HG03439 (cell line): ENCODE measurements around the gene CAMK4.

Experiments
- ATAC-seq: cut with Tn5 transposase; IDR thresholded peaks from one replicate; pipeline ENCODE4 v1.9.1; 2021; ENCODE audit warnings: mild to moderate bottlenecking, moderate library complexity; ENCODE audit not compliant: unreplicated experiment

Gene CAMK4

GRCh38 chr5:111229221-111229835, 5.1 kb downstream of the CAMK4 start:
- no peak for ATAC-seq

- peak; percentile 42 for ATAC-seq
These were observed 6.0 kb downstream of the CAMK4 start for GRCh38 chr5:111229871-111230810.

GRCh38 chr5:111231119-111231518, 6.9 kb downstream of the CAMK4 start:
- ATAC-seq, result no peak

GRCh38 chr5:111232311-111233051, 8.3 kb downstream of the CAMK4 start:
- no peak for ATAC-seq

GRCh38 chr5:111233052-111233374, 8.8 kb downstream of the CAMK4 start:
- no peak for ATAC-seq

GRCh38 chr5:111234125-111234524, 9.9 kb downstream of the CAMK4 start:
- no peak for ATAC-seq

- no peak for ATAC-seq
These were observed 11.5 kb downstream of the CAMK4 start for GRCh38 chr5:111235635-111236034.

GRCh38 chr5:111236348-111236747, 12.2 kb downstream of the CAMK4 start:
- no peak for ATAC-seq

- ATAC-seq, result no peak
These were observed 12.8 kb downstream of the CAMK4 start for GRCh38 chr5:111236995-111237394.

GRCh38 chr5:111237470-111237869, 13.3 kb downstream of the CAMK4 start:
- no peak for ATAC-seq

- ATAC-seq, result no peak
These were observed 14.4 kb downstream of the CAMK4 start for GRCh38 chr5:111238431-111239225.

- no peak for ATAC-seq
These were observed 17.5 kb downstream of the CAMK4 start for GRCh38 chr5:111241696-111242095.

- ATAC-seq, result no peak
These were observed 18.4 kb downstream of the CAMK4 start for GRCh38 chr5:111242606-111243005.

GRCh38 chr5:111243318-111243717, 19.1 kb downstream of the CAMK4 start:
- no peak for ATAC-seq

- ATAC-seq, result no peak
These were observed 21.5 kb downstream of the CAMK4 start for GRCh38 chr5:111245654-111246053.

- ATAC-seq, result no peak
These were observed 22.3 kb downstream of the CAMK4 start for GRCh38 chr5:111246459-111246858.

GRCh38 chr5:111248571-111248970, 24.4 kb downstream of the CAMK4 start:
- no peak for ATAC-seq

- no peak for ATAC-seq
These were observed 27.7 kb downstream of the CAMK4 start for GRCh38 chr5:111251921-111252320.

GRCh38 chr5:111252799-111253545, 28.8 kb downstream of the CAMK4 start:
- ATAC-seq, result peak; percentile 72

- peak; percentile 66 for ATAC-seq
These were observed 30.4 kb downstream of the CAMK4 start for GRCh38 chr5:111254613-111255012.
